Activated gamma-delta T cell treated with anti-CD3 and anti-CD28 coated beads, Interleukin-2, amount 50 U/mL, for 16 hours (primary cell): Measurements from ENCODE around the gene ITGB3BP.

Experiments
- DNase-seq: peaks from one replicate; pipeline ENCODE4 v3.0.0-alpha.2; 2020; ENCODE audit warnings: low read depth

Gene ITGB3BP

DNA sequence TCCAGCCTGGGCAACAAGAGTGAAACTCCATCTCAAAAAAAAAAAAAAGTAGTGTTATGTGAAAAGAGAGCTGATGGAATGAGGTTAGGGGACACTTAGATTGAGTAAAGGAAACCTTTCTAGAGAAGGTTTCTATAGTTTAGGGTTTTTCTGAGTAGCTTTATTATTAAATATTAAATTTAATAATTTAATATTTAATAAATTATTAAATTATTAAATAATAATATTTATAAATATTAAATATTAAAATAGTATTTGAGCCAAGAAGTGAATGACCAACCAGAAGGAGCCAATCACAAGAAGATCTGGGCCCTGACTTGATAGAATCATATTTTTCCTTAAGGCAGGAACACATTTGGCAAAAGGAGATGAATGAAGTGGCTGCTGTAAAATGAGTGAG lies 104.9 kb downstream of the ITGB3BP start:
- DNase-seq: no peak

DNA sequence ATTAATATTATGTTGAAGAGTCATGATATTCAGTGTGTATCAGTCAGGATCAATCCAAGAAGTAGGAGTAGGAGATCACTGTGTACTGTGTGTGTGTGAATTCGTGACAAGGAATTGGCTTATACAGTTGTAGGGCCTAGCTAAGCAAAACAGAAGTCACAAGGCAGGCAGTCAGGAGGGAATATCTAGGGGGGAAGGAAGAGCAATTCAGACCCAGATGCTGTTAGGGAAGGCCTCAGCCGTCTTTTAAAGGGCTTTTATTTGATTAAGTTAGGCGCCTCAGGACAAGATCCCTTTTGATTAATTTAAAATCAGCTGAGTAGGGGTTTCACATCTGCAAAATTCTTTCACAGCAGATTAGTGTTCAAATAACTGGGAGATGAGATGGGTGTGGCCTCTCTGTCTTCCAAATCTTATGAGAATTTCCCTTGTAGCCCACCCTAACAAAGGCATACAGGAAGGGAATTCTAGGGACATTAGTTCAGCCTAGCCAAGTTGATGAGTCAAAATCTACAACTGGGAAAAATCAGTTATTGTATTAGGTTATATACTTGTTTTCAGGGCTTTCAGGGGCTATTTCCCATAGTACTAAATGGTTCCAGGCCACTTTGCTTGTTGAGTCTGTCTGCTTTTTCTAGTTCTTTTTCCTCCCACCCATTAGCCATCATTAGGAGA lies 108.2 kb downstream of the ITGB3BP start:
- DNase-seq: no peak

DNA sequence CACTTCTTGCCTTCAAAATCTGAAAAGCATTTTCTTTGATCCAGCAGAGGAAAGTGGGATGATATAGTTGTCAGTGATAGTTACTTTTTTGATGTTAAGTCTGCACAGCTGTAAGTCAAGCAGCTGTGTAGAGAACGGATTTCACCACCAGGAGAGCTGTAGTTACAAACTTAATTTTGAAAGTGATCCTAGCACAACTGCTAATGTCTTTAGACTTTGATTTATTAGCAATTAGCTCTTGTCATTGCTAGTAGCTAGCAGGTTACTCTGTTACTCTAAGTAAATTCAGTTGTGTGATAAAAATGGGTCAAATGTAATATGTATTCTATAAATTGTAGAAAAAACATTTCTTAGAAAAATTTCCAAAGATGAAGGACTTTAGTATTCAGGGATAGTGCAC lies 109.6 kb downstream of the ITGB3BP start:
- DNase-seq: no peak

DNA sequence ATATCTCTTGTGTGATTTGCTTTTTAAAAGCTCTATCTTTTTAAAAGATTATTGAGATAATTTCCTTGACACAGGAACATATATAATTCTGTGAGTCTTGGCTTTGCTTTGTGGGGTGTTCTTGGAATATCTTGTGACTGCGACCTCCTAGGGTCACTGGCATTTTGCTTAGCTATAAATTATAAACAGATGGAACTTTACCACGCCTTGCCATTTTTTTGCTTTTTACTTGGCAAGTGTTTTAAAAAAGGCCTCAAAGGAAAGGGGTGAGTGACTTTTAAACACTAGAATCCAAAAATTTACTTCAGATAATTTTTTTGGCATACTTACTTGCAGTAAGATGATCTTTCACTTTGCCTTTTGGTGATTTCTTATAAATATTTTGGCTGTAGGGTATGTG lies 112.0 kb downstream of the ITGB3BP start:
- DNase-seq: no peak

DNA sequence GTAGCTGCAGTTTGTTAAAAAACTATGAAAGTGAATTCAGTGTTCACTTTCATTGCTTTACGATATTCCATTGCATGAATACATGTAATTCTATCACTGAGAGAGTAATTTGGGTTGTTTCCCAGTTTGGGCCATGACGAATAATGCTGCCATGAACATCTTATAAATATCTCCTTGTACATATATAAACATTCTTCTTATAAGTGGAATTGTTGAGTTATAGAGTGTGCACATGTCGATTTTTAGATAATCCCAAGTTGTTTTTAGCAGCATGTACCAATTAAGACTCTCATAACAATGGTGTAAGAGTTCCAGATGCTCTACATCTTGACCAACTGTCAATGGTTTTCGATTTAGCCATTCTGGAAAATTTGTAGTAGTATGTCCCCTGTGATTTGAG lies 114.7 kb downstream of the ITGB3BP start:
- DNase-seq: no peak

DNA sequence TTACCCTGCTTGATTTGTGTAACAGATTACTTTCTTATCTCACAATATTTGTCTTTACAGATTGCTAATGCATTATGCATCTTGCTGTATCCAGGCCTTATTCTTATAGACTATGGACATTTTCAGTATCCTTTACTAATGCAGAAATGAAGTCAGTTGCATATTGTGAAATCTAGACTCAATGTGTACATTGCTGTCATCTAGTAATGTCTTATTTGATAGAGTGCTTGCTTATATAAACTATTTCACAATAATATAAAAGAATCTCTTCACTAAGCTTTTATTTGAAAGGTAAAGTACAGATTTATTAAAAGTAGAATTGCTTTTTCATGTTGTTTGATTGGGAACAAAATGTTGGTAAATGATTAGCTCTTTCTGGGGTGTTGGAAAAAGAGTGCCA lies 116.0 kb downstream of the ITGB3BP start:
- no peak for DNase-seq

DNA sequence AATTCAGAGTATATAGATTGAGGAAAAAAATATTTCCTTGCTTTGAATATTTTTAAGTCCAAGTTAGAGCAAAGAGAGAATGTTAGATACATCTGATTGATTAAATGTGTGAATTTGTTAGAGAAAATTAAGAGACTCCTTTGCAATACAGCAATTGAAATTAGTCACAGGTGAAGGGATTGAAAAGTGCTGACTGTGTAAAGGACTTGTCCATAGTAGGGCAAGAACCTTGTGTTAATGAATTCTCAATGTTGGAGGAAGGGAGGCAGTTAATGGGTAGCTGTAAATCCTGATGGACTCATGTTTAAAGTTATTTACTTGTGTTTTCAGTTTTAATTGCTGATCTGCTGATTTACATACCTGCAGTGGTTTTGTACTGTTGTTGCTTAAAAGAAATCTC lies 117.0 kb downstream of the ITGB3BP start:
- DNase-seq: no peak

DNA sequence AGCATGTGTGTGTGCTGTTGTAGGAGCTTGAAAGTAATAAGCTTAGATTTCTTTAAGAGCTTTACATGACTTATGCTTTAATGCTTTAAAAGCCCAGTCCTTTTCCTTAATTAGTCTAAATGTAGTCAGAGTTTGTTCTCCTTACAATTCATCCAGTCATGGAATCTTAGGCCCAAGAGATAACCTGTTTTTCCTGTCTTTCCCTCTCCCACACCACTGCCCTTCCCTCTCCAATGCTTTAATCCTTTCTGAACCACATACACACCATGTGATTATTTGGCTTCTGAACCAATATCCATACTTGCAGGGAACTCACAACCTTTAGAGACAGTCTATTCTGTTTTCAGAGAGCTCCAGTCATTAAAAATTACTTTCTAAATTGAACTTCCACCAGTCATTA lies 118.0 kb downstream of the ITGB3BP start:
- DNase-seq: no peak

DNA sequence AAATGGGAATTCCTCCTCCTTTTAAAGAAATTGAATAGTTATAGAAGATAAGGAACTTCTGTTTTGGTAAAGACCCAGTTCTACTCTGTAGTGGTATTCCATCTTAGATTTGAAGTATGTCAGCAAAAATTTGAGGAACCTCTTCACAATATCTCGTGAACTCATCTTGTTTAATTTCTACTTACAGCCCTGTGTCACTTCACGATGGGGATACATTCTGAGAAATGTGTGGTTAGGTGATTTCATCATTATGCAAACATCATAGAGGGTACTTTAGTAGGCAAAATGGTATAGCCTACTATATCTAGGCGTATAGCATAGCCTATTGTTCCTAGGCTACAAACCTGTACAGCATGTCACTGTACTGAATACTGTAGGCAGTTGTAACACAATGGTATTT lies 119.6 kb downstream of the ITGB3BP start:
- DNase-seq: no peak

DNA sequence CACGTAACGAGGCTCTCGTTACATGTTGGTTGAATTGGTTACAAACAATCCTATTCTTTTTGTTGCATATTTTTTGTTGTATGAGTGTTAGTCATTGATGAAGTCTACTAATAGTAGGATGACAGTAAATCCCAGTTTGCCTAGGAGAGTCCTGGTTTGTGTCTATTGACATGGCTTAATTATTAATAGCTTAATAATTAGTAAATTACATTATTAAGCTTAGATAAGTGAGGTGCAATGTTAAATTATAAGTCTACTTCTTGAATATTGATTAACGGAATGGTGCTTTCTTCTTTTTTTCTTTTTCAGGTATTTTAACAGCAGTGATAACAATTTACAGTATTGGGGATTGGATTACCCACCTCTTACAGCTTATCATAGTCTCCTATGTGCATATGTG lies 121.1 kb downstream of the ITGB3BP start:
- no peak for DNase-seq
